A549 (cell line): Measurements from ENCODE around the gene EPN3.

Experiments
- MYC ChIP-seq: IDR thresholded peaks from 2 replicates; pipeline ENCODE4 v1.6.1; 2012; ENCODE audit warnings: mild to moderate bottlenecking, inconsistent platforms, low read length, improper control_type of control experiment, borderline replicate concordance
- POLR2A ChIP-seq: IDR thresholded peaks from 2 replicates; pipeline ENCODE4 v1.6.1; 2012; ENCODE audit warnings: mild to moderate bottlenecking, low read length
- RFX5 ChIP-seq: fragments of 450-650 bp; IDR thresholded peaks from 2 replicates; pipeline ENCODE4 v1.7.1; 2014; ENCODE audit warnings: antibody characterized with exemption, mild to moderate bottlenecking, moderate library complexity
- SREBF2 ChIP-seq: fragments of 450-650 bp; IDR thresholded peaks from 2 replicates; pipeline ENCODE4 v1.6.1; 2014; ENCODE audit warnings: mild to moderate bottlenecking, moderate library complexity
- TFCP2L1 ChIP-seq: fragments of 250-450 bp; sonication (Bioruptor Pico); IDR thresholded peaks from 2 replicates; pipeline ENCODE4 v1.5.0; 2021; ENCODE audit warnings: mild to moderate bottlenecking
- ZFP36 ChIP-seq: fragments of 450-650 bp; IDR thresholded peaks from 2 replicates; pipeline ENCODE4 v1.6.1; 2014; ENCODE audit warnings: borderline replicate concordance; ENCODE audit not compliant: partially characterized antibody
- TF ChIP-seq, protein P1 (sequence below): fragments of 250-450 bp; sonication (Bioruptor Pico); IDR thresholded peaks from 2 replicates; pipeline ENCODE4 v1.5.0; 2021; ENCODE audit warnings: mild to moderate bottlenecking, moderate library complexity, borderline replicate concordance
- TF ChIP-seq, protein P2 (sequence below): fragments of 450-650 bp; IDR thresholded peaks from 2 replicates; pipeline ENCODE4 v1.6.1; 2014; ENCODE audit warnings: antibody characterized with exemption
- TF ChIP-seq, protein P3 (sequence below): fragments of >200 bp; sonication (Bioruptor Twin); formaldehyde crosslinking; IDR thresholded peaks from 3 replicates; pipeline ENCODE4 v1.5.1; 2016

GRCh38 chr17:50562242-50563091 is 29.9 kb downstream of the EPN3 start:
- TF ChIP-seq, protein P1, sequence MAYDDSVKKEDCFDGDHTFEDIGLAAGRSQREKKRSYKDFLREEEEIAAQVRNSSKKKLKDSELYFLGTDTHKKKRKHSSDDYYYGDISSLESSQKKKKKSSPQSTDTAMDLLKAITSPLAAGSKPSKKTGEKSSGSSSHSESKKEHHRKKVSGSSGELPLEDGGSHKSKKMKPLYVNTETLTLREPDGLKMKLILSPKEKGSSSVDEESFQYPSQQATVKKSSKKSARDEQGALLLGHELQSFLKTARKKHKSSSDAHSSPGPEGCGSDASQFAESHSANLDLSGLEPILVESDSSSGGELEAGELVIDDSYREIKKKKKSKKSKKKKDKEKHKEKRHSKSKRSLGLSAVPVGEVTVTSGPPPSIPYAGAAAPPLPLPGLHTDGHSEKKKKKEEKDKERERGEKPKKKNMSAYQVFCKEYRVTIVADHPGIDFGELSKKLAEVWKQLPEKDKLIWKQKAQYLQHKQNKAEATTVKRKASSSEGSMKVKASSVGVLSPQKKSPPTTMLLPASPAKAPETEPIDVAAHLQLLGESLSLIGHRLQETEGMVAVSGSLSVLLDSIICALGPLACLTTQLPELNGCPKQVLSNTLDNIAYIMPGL (CRISPR knock-in tag): no peak
- TF ChIP-seq POLR2A (no peak), RFX5 (no peak), MYC (no peak), SREBF2 (no peak), ZFP36 (no peak), TFCP2L1 (CRISPR knock-in tag) (no peak)
- TF ChIP-seq, protein P2, sequence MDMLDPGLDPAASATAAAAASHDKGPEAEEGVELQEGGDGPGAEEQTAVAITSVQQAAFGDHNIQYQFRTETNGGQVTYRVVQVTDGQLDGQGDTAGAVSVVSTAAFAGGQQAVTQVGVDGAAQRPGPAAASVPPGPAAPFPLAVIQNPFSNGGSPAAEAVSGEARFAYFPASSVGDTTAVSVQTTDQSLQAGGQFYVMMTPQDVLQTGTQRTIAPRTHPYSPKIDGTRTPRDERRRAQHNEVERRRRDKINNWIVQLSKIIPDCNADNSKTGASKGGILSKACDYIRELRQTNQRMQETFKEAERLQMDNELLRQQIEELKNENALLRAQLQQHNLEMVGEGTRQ: no peak
- TF ChIP-seq, protein P3, sequence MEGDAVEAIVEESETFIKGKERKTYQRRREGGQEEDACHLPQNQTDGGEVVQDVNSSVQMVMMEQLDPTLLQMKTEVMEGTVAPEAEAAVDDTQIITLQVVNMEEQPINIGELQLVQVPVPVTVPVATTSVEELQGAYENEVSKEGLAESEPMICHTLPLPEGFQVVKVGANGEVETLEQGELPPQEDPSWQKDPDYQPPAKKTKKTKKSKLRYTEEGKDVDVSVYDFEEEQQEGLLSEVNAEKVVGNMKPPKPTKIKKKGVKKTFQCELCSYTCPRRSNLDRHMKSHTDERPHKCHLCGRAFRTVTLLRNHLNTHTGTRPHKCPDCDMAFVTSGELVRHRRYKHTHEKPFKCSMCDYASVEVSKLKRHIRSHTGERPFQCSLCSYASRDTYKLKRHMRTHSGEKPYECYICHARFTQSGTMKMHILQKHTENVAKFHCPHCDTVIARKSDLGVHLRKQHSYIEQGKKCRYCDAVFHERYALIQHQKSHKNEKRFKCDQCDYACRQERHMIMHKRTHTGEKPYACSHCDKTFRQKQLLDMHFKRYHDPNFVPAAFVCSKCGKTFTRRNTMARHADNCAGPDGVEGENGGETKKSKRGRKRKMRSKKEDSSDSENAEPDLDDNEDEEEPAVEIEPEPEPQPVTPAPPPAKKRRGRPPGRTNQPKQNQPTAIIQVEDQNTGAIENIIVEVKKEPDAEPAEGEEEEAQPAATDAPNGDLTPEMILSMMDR: no peak
